C4-2B (cell line): ENCODE data around the gene ZDHHC18.

ENCODE experiments used
- ZFX ChIP-seq: fragments of 450-650 bp; IDR thresholded peaks from 2 replicates; pipeline ENCODE4 v1.6.1; 2017
- TF ChIP-seq, protein P1 (sequence below): fragments of 450-650 bp; conservative IDR thresholded peaks from 2 replicates; pipeline ENCODE4 v1.5.1; 2017; ENCODE audit warnings: mild to moderate bottlenecking

DNA sequence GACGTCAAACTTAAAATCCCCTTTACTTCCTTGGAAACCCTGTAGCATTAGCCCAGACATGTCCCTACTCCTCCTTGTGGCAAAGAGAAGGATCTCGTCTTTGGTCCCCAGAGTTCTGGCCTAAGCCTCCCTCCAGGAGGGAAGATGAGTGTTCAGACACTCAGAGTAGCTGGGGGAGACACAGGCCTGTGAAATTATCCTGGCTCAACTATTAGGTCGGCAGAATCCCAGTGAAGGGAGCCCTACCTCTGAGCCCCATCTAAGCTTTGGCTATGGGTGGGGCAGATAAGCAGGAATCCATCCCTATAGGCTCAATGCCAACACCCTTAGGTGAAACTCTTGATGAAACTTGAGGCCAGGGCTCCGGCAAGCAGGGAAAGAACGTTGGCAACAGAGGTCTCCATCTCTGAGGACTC lies 34.8 kb downstream of the ZDHHC18 start:
- TF ChIP-seq, protein P1, sequence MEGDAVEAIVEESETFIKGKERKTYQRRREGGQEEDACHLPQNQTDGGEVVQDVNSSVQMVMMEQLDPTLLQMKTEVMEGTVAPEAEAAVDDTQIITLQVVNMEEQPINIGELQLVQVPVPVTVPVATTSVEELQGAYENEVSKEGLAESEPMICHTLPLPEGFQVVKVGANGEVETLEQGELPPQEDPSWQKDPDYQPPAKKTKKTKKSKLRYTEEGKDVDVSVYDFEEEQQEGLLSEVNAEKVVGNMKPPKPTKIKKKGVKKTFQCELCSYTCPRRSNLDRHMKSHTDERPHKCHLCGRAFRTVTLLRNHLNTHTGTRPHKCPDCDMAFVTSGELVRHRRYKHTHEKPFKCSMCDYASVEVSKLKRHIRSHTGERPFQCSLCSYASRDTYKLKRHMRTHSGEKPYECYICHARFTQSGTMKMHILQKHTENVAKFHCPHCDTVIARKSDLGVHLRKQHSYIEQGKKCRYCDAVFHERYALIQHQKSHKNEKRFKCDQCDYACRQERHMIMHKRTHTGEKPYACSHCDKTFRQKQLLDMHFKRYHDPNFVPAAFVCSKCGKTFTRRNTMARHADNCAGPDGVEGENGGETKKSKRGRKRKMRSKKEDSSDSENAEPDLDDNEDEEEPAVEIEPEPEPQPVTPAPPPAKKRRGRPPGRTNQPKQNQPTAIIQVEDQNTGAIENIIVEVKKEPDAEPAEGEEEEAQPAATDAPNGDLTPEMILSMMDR: no peak; the same call in 1 of the 2 replicates
- TF ChIP-seq ZFX: no peak
